Dedifferentiated amniotic fluid mesenchymal stem cell (primary cell): ENCODE measurements around the gene PPP1R13B.
"Not testable (repeated sequence)": the region's sequence is repeated elsewhere in the genome, so short reads cannot be mapped to it uniquely, and the experiment has no call there.

Experiments used
- DNase-seq: peaks from one replicate; pipeline ENCODE4 v3.0.0-alpha.2; 2016; ENCODE audit errors: extremely low spot score

The PPP1R13B gene

GRCh38 chr14:103847451-103848174 is at the start of gene PPP1R13B:
TSS of gene PPP1R13B (minus strand) at chr14:103847575. CDS start at chr14:103847307, 268 bp downstream.
- DNase-seq: peak; percentile 67

- DNase-seq: no peak
Observed at GRCh38 chr14:103896578-103896977, 49.2 kb upstream of the PPP1R13B start.

GRCh38 chr14:103894723-103895059 is 47.3 kb upstream of the PPP1R13B start:
- DNase-seq: no peak

DNA sequence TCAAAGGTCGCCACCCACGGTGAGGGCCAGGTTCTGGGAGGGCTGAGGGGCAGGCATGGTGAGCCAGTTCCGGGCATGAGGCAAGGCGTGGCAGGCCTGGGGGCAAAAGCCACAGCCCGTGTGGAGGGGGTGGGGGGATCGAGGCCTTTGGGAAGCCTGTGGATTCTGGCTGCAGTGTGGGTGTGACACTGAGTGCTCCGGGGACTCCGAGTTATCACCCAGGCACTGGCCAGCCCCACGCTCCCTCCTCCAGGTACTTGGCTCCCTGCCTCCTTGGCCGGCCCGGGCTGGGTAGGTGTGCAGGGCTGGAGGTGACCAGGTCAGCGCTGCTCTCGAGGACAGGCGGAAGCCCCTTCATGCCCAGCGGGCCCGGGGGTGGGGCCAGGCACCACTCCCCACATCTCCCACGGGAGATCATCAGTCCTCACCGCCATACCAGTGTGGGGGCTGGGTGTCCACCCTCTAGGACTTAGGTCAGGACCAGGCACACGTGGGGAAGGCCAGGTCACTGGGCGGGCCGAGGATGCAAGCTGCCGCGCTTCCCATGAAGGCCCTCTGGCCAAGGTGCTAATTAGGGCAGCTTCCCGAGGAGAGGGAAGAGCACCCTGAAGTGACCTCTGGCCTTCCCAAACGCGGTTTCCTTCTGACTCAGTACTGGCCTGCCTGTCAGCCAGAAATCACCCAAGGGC is 46.8 kb upstream of the PPP1R13B start:
- DNase-seq: no peak

DNA sequence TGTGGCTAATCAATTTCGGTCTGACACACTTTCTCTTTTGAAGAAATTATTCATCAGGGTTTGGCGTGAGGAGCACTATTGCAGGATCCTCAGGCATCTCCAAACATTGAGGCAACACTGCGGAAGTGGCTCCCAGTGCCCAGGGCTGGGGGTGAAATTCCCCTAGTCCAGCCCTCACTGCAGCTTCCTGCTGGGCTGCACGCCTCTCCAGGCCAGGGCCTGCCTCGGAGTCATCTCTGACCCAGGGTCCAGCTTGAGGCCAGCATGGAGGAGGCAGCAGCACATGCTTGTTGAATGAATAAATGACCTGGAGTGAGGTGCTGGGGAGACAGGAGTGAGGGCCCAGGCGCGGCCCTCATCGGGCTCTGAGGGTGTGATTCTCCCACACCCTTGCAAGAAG is 44.9 kb upstream of the PPP1R13B start:
- no peak for DNase-seq

DNA sequence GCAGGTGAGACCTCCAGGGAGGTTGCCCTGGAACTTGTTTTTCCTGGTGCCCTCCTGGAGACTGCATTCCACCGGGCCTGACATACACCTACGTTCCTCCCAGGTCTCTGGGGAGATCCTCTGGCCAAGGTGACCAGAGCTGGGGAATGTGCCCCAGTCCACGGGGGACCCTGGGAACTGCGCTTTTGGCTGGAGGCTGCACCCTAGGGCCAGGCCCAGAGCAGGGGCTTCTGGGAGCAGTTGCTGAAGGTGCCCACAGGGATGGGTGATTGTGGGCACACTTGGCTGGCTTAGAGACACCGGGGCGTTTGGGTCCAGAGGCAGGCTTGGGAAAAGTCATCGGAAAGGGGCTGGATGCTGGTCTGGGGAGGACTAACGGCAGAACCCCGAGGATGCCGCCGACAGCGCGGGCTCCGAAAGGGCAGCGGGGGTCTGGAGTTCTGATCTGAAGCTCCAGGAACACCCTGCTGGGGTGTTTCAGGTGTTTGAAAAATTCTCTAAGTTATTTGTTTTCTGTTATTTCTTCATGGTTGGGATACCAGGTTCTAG is 44.4 kb upstream of the PPP1R13B start:
- no peak for DNase-seq

DNA sequence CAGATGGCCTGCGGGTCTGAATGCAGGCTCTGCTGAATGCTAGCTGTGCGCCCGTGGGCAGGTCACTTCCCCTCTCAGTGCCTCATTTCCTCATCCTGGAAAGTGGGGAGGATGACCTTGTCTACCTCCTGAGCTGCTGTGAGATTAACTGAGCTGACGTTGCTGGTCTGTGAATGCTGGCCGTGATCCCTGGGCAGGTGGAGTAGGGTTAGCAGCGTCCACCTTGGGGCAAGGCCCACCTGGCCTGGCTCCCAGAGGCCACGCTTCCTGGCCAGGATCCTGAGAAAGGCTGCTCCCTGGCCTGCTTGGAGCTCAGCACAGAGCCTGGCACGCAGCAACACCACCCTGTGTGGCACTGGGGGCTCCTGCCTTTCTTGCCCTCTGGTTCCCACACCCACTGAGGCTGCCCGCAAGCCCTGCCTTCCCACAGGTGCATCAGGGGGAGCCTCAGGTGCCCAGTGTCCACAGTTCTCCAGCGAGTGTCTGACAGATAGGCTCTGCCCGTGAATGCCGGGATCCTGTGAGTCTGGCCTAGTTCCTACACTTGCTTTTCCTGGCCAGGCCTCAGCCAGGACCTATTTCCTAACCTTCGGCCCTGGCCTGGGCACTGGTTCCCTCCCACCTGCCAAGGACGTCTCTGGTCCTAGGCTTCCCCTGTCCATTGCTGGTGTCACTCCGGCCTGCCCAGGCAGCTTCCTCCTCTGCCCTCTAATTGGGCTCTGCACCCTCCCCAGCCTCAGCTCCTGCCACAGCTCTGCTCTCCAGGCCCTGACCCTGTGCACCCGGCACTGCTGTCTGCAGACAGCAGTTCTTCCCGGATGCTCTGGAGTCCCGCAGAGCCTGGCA is 43.7 kb upstream of the PPP1R13B start:
- DNase-seq: no peak

- no peak for DNase-seq
Observed at GRCh38 chr14:103890052-103890371, 42.6 kb upstream of the PPP1R13B start.

DNA sequence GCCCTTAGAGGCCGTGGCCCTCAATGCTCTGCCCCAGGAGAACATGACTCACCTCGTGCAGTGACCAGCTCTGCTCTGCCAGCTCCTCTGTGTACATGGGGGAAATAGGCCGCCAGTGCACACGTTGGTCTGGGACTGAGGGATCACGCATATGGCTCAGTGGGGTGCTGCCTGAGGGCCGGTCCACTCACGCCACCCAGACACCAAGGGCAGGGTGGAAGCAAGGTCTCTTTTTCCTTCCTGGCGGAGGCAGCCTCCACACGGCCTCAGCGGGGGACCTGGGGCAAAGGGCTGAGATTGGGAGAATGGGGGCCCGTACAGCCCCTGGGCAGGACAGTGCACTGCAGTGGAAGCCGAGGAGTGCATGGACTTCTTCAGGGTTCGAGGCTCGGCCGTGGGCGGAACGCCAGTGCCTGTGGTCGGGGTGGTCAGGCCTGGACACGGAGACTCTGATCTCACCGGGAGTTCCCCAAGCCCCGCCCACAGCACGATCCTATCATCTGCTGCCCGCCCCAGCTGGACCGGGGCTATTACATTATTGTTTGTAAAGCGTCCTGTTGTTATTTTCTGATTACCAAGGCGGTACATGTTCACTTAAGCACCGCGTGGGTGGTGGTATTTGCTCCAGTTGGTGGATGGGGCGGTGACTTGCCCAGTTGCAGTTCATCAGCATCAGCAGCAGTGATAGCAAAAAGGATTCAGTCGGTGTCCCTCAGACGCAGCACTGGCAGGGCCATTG is 42.1 kb upstream of the PPP1R13B start:
- peak; percentile 29 for DNase-seq

DNA sequence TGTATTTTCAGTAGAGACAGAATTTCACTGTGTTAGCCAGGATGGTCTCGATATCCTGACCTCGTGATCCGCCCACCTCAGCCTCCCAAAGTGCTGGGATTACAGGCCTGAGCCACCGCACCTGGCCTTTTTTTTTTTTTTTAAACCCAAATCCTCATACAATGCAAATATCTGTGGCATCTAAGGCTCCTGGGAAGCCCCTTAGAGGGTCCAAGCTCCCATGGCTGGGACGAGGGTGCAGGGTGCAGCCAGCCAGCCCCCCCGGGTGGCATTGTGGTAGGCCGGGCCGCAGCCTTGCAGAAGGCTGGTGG is 41.6 kb upstream of the PPP1R13B start:
- not testable (repeated sequence) for DNase-seq

- DNase-seq: no peak
Observed at GRCh38 chr14:103887557-103888115, 40.3 kb upstream of the PPP1R13B start.

- DNase-seq: no peak
Observed at GRCh38 chr14:103887170-103887501, 39.8 kb upstream of the PPP1R13B start.

- DNase-seq: no peak
Observed at GRCh38 chr14:103886304-103887169, 39.2 kb upstream of the PPP1R13B start.

DNA sequence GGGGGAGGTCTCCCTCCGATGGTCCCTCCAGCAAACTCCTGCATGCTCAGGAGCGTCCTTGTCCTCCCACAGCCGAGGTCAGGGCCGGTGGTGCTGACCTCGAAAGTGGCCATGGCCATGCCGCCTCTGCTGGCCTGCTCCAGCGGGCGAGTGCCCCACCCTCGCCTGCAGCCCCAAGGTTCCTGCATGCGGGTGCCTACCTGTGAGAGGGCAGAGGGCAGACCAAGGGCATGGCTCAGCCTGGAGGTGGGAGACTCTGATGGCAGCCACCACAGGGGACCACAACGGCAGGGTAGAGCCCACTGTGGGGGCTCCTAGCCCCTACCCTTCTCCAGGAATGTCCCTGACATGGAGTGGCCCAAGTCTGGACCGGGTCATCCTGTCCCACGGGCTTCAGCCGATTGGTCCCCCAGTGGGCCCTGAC is 38.1 kb upstream of the PPP1R13B start:
- DNase-seq: no peak

GRCh38 chr14:103884854-103885253 is 37.5 kb upstream of the PPP1R13B start:
- DNase-seq: no peak

GRCh38 chr14:103883263-103883523 is 35.8 kb upstream of the PPP1R13B start:
- no peak for DNase-seq

DNA sequence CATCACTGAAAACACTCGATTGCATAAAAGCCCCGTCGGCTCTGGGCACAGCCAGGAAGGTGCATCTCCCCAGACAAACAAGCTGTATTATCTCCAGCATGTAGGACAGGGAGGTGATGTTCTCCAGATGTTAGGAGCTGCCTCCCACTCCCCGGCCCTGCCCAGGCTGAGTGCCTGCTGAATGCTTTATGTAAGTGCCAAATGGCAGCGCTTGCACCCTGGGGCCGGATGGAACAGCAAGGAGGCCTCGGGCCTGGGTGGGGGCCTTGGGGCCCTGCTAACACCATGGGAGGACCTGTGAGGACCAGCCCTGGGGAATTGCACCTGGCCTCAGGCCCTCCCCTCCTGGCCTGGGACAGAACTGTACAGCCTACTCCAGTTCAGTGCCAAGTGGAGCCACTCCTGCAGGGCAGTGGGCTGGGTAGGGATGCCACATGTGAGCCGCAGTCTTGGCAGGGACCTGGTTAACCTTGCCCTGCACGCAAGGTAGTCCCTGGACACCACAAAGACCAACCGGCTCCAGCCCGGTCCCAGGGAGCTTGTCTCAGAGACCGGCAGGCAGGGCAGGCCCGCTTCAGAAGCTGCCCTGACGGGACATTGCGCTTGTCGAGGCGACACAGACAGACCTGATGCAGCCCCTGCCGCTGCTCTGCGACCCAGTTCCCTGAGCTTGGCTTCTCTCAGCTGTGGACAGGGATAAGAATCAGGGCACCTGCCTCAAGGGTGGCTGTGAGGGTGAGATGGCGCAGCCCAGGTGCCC is 35.3 kb upstream of the PPP1R13B start:
- DNase-seq: no peak

DNA sequence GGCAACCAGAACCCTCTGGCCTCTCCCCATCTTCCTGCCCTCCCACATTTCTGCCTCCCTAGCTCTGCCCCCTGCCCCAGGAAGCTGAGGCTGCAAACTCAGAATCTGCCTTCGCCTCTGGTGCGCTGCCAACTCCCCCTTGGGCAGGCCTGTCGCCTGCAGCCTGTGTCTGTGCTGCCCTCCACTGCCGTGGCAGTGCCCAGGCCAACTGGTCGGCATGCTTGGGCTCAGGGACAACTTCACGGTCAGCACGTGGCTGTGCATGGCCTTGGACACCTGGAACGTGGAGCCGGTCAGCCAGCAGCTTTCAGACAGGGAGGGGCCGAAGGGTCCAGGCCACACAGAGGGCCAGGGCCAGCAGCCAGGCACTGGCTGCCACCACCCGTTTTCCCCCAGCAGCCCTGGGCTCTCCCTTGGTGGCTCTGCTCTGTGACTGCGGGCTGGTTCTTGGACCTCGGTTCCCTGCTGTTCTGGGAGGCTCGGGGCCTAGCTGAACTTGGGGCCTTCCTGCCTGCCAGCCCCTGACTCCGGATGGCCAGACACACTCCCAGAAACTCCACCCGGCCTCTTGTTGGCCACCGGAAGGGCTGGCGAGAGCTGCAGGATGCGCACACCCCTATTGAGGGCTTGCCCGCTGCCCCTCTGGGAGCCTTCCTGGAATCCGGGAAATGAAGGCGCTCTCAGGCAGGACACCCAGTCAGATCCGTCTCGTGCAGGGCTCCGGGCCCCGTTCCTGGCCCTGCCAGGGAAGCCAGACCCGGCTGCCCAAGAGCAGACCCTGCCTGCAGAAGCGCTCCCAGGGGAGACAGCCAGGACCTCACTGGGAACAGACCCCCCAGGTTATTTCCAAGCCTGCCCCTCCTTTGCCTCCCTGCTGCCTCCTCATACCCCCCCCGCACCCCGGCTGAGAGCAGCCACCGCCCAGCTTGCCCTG is 34.2 kb upstream of the PPP1R13B start:
- no peak for DNase-seq
